ENCODE measurements around the gene EHBP1L1. TPM values are rescaled to one million over a fixed set of nuclear protein-coding genes. Genes with fewer than 3 reads are reported as not detected.

EHBP1L1 gene
- total and polyA plus RNA-seq, 2 of the 13 experiments (the other 11 are each of a cell fraction or from before 2014, with no cell fraction given) = 8.3 to 10.6 TPM

DNA sequence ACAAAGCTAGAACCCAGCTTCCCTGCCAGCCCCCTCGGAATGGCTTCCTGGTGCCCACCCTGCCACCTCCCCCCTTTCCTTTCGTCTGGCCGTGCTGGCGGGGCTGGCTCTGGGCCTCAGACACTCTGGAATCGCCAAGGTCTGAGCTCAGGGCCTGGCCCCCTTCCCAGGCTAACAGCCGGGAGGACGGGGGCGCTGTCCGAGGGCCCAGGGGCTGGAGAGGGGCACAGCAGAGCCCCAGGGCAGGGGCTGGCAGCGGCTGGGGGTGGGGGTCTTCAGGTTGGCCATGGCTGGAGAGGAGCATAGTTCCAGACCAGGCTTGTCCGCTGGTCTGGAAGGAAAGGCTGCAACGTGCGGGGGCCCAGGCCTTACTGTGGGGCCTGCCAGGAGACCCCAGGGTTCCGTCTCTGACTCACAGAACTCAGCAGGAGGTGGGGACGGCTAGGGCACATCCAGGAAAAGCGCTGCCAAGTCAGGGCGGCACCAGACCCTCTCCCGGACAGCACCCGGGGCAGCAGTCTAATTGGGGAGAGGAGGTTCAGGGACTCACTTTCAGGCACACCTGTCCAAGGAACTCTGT, 16.8 kb upstream of the EHBP1L1 start (continued):
- TF ChIP-seq, protein P1, sequence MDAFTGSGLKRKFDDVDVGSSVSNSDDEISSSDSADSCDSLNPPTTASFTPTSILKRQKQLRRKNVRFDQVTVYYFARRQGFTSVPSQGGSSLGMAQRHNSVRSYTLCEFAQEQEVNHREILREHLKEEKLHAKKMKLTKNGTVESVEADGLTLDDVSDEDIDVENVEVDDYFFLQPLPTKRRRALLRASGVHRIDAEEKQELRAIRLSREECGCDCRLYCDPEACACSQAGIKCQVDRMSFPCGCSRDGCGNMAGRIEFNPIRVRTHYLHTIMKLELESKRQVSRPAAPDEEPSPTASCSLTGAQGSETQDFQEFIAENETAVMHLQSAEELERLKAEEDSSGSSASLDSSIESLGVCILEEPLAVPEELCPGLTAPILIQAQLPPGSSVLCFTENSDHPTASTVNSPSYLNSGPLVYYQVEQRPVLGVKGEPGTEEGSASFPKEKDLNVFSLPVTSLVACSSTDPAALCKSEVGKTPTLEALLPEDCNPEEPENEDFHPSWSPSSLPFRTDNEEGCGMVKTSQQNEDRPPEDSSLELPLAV (CRISPR knock-in tag; conservative IDR thresholded peaks at IDR 0.05; ENCODE audit: low read depth) = no peak
- TF ChIP-seq, protein P2, sequence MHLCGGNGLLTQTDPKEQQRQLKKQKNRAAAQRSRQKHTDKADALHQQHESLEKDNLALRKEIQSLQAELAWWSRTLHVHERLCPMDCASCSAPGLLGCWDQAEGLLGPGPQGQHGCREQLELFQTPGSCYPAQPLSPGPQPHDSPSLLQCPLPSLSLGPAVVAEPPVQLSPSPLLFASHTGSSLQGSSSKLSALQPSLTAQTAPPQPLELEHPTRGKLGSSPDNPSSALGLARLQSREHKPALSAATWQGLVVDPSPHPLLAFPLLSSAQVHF (CRISPR knock-in tag; IDR thresholded peaks at IDR 0.05) = no peak
- no peak for TF ChIP-seq ZNF446 (CRISPR knock-in tag; IDR thresholded peaks at IDR 0.05)
- no peak for TF ChIP-seq POLR2AphosphoS5 (IDR thresholded peaks at IDR 0.05; ENCODE audit: low read depth, low read length)
- TF ChIP-seq ZNF816 (CRISPR knock-in tag; IDR thresholded peaks at IDR 0.05; ENCODE audit: borderline replicate concordance) = no peak
- no peak for TF ChIP-seq ZKSCAN5 (CRISPR knock-in tag; IDR thresholded peaks at IDR 0.05)
- no peak for TF ChIP-seq ZFP1 (CRISPR knock-in tag; IDR thresholded peaks at IDR 0.05)
- TF ChIP-seq NPAS2 (CRISPR knock-in tag; IDR thresholded peaks at IDR 0.05; ENCODE audit: borderline replicate concordance) = no peak
- TF ChIP-seq JUN (CRISPR knock-in tag; IDR thresholded peaks at IDR 0.05) = 0 out of 2 replicates have a peak, but pooled peaks have one; percentile 10
- no peak for TF ChIP-seq ZNF557 (CRISPR knock-in tag; IDR thresholded peaks at IDR 0.05)
- TF ChIP-seq ZNF501 (CRISPR knock-in tag; IDR thresholded peaks at IDR 0.05) = no peak
- TF ChIP-seq U2AF2 (IDR thresholded peaks at IDR 0.05; ENCODE audit: low read depth, low read length) = no peak
- TF ChIP-seq, protein P3, sequence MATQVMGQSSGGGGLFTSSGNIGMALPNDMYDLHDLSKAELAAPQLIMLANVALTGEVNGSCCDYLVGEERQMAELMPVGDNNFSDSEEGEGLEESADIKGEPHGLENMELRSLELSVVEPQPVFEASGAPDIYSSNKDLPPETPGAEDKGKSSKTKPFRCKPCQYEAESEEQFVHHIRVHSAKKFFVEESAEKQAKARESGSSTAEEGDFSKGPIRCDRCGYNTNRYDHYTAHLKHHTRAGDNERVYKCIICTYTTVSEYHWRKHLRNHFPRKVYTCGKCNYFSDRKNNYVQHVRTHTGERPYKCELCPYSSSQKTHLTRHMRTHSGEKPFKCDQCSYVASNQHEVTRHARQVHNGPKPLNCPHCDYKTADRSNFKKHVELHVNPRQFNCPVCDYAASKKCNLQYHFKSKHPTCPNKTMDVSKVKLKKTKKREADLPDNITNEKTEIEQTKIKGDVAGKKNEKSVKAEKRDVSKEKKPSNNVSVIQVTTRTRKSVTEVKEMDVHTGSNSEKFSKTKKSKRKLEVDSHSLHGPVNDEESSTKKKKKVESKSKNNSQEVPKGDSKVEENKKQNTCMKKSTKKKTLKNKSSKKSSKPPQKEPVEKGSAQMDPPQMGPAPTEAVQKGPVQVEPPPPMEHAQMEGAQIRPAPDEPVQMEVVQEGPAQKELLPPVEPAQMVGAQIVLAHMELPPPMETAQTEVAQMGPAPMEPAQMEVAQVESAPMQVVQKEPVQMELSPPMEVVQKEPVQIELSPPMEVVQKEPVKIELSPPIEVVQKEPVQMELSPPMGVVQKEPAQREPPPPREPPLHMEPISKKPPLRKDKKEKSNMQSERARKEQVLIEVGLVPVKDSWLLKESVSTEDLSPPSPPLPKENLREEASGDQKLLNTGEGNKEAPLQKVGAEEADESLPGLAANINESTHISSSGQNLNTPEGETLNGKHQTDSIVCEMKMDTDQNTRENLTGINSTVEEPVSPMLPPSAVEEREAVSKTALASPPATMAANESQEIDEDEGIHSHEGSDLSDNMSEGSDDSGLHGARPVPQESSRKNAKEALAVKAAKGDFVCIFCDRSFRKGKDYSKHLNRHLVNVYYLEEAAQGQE (IDR thresholded peaks at IDR 0.05; ENCODE audit: borderline replicate concordance in 1 of 2, low read depth in 1 of 2, low read length in 2 of 2) = no peak
- TF ChIP-seq AHR (CRISPR knock-in tag; IDR thresholded peaks at IDR 0.05) = no peak
- TF ChIP-seq, protein P4, sequence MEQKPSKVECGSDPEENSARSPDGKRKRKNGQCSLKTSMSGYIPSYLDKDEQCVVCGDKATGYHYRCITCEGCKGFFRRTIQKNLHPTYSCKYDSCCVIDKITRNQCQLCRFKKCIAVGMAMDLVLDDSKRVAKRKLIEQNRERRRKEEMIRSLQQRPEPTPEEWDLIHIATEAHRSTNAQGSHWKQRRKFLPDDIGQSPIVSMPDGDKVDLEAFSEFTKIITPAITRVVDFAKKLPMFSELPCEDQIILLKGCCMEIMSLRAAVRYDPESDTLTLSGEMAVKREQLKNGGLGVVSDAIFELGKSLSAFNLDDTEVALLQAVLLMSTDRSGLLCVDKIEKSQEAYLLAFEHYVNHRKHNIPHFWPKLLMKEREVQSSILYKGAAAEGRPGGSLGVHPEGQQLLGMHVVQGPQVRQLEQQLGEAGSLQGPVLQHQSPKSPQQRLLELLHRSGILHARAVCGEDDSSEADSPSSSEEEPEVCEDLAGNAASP (CRISPR knock-in tag; IDR thresholded peaks at IDR 0.05; ENCODE audit: borderline replicate concordance) = no peak
- TF ChIP-seq SNAPC2 (CRISPR knock-in tag; IDR thresholded peaks at IDR 0.05) = no peak
- TF ChIP-seq, protein P5, sequence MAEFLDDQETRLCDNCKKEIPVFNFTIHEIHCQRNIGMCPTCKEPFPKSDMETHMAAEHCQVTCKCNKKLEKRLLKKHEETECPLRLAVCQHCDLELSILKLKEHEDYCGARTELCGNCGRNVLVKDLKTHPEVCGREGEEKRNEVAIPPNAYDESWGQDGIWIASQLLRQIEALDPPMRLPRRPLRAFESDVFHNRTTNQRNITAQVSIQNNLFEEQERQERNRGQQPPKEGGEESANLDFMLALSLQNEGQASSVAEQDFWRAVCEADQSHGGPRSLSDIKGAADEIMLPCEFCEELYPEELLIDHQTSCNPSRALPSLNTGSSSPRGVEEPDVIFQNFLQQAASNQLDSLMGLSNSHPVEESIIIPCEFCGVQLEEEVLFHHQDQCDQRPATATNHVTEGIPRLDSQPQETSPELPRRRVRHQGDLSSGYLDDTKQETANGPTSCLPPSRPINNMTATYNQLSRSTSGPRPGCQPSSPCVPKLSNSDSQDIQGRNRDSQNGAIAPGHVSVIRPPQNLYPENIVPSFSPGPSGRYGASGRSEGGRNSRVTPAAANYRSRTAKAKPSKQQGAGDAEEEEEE (CRISPR knock-in tag; IDR thresholded peaks at IDR 0.05; ENCODE audit: borderline replicate concordance) = no peak
- TF ChIP-seq, protein P6, sequence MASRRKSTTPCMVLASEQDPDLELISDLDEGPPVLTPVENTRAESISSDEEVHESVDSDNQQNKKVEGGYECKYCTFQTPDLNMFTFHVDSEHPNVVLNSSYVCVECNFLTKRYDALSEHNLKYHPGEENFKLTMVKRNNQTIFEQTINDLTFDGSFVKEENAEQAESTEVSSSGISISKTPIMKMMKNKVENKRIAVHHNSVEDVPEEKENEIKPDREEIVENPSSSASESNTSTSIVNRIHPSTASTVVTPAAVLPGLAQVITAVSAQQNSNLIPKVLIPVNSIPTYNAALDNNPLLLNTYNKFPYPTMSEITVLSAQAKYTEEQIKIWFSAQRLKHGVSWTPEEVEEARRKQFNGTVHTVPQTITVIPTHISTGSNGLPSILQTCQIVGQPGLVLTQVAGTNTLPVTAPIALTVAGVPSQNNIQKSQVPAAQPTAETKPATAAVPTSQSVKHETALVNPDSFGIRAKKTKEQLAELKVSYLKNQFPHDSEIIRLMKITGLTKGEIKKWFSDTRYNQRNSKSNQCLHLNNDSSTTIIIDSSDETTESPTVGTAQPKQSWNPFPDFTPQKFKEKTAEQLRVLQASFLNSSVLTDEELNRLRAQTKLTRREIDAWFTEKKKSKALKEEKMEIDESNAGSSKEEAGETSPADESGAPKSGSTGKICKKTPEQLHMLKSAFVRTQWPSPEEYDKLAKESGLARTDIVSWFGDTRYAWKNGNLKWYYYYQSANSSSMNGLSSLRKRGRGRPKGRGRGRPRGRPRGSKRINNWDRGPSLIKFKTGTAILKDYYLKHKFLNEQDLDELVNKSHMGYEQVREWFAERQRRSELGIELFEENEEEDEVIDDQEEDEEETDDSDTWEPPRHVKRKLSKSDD (CRISPR knock-in tag; IDR thresholded peaks at IDR 0.05; ENCODE audit: low read depth) = no peak

Data from HepG2 (cell line).